ENCODE data around the gene ENPP5.

DNA sequence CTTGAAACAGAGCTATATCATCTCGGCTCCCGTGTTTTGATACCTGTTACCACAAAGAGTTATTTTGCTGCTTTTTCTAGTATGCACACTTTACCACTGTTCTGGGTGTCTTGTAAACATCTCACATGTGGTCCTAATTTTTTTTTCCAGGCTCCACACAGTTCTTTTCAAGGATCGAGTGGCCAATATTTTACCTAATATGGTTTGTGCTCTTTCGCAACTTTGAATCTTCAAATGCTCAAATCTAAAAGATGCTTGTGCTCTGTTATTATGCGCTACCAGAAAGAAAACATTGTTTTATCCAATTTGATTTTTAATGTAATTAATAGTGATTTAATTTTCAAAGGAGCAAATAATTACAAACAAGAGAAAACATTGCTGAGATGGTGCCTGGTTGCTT, 10.7 kb downstream of the ENPP5 start:
- TF ChIP-seq EZH2phosphoT487 (IDR thresholded peaks at IDR 0.05; ENCODE audit: borderline replicate concordance, low read length), result no peak
- TF ChIP-seq, protein P1, sequence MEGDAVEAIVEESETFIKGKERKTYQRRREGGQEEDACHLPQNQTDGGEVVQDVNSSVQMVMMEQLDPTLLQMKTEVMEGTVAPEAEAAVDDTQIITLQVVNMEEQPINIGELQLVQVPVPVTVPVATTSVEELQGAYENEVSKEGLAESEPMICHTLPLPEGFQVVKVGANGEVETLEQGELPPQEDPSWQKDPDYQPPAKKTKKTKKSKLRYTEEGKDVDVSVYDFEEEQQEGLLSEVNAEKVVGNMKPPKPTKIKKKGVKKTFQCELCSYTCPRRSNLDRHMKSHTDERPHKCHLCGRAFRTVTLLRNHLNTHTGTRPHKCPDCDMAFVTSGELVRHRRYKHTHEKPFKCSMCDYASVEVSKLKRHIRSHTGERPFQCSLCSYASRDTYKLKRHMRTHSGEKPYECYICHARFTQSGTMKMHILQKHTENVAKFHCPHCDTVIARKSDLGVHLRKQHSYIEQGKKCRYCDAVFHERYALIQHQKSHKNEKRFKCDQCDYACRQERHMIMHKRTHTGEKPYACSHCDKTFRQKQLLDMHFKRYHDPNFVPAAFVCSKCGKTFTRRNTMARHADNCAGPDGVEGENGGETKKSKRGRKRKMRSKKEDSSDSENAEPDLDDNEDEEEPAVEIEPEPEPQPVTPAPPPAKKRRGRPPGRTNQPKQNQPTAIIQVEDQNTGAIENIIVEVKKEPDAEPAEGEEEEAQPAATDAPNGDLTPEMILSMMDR (IDR thresholded peaks at IDR 0.05; ENCODE audit: low read depth, low read length, poor library complexity, severe bottlenecking), result no peak

Data from DOHH2 (cell line).